Epidermal melanocyte (primary cell): ENCODE data around the gene WDFY4.

Experiments
- DNase-seq: peaks from one replicate; pipeline ENCODE4 v3.0.0; 2011; ENCODE audit warnings: low spot score; ENCODE audit not compliant: insufficient read length

WDFY4 gene

GRCh38 chr10:48904861-48905260 is 220.2 kb downstream of the WDFY4 start:
- no peak for DNase-seq

- DNase-seq, result no peak
These were observed 220.6 kb downstream of the WDFY4 start for GRCh38 chr10:48905311-48905710.

- no peak for DNase-seq
These were observed 222.2 kb downstream of the WDFY4 start for GRCh38 chr10:48906841-48907240.

GRCh38 chr10:48907730-48908129 is 223.1 kb downstream of the WDFY4 start:
- no peak for DNase-seq

GRCh38 chr10:48910548-48910947 is 225.9 kb downstream of the WDFY4 start:
- DNase-seq, result no peak

- no peak for DNase-seq
These were observed 229.0 kb downstream of the WDFY4 start for GRCh38 chr10:48913674-48914073.

- DNase-seq, result no peak
These were observed 239.1 kb downstream of the WDFY4 start for GRCh38 chr10:48923748-48924147.

GRCh38 chr10:48924988-48925387 is 240.3 kb downstream of the WDFY4 start:
- no peak for DNase-seq

- DNase-seq, result no peak
These were observed 241.6 kb downstream of the WDFY4 start for GRCh38 chr10:48926255-48926654.

- no peak for DNase-seq
These were observed 242.3 kb downstream of the WDFY4 start for GRCh38 chr10:48926764-48927540.

GRCh38 chr10:48929413-48929990 is 244.8 kb downstream of the WDFY4 start:
- no peak for DNase-seq

- no peak for DNase-seq
These were observed 246.5 kb downstream of the WDFY4 start for GRCh38 chr10:48931188-48931587.

GRCh38 chr10:48932831-48933664 is 248.4 kb downstream of the WDFY4 start:
- no peak for DNase-seq

- no peak for DNase-seq
These were observed 250.2 kb downstream of the WDFY4 start for GRCh38 chr10:48934672-48935501.

- no peak for DNase-seq
These were observed 250.9 kb downstream of the WDFY4 start for GRCh38 chr10:48935577-48935976.

GRCh38 chr10:48937796-48938195 is 253.1 kb downstream of the WDFY4 start:
- no peak for DNase-seq

GRCh38 chr10:48938281-48938680 is 253.6 kb downstream of the WDFY4 start:
- DNase-seq, result no peak

- no peak for DNase-seq
These were observed 254.4 kb downstream of the WDFY4 start for GRCh38 chr10:48938990-48939536.

GRCh38 chr10:48939790-48940325 is 255.2 kb downstream of the WDFY4 start, which contains the start of gene LRRC18:
Gene LRRC18, minus strand, starts transcription at chr10:48939840. Its CDS starts 25,685 bp downstream, at chr10:48914155.
- DNase-seq, result no peak

- no peak for DNase-seq
These were observed 255.7 kb downstream of the WDFY4 start for GRCh38 chr10:48940372-48940771.

- no peak for DNase-seq
These were observed 256.3 kb downstream of the WDFY4 start for GRCh38 chr10:48940958-48941357.
